Endothelial cell of hepatic sinusoid (primary cell): Measurements from ENCODE around the gene SLC25A41.

Experiments used
- in situ Hi-C: cut with HindIII; loops from 2 replicates; pipeline ENCODE4 v1.10.0; 2017; ENCODE audit warnings: low sequenced_read_pairs

The SLC25A41 gene

GRCh38 chr19:6433663-6434062, at the start of gene SLC25A41:
Gene SLC25A41, minus strand, starts transcription at chr19:6433763. Its CDS starts 70 bp downstream, at chr19:6433693.
- in situ Hi-C loops, result no loop called here

DNA sequence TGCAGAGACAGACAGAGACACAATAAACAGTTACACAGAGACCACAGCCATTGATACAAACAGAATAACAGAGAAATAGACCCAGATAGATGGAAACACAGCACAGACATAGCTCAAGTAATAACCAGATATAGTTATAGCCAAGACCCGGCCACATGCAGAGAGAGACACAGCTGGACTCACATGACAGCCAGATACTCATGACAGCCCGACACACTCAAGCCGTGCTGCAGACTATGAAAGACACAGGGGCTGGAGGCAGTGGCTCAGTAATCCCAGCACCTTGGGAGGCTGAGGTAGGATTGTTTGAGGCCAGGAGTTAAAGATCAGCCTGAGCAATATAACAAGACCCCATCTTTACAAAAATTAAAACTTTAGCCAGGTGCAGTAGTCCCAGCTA, 49.7 kb upstream of the SLC25A41 start:
- in situ Hi-C loops, result no loop called here

DNA sequence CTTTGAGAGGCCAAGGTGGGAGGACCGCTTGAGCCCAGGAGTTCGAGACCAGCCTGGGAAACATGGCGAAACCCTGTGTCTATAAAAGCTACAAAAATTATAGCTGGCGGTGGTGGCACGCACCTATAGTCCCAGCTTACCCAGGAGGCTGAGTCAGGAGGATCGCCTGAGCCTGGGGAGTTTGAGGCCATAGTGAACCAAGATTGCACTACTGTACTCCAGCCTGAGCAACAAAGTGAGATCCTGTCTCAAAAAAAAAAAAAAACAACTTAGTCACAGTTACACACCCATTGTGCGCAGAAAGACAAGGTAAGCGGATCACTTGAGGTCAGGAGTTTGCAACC, 48.8 kb upstream of the SLC25A41 start:
- in situ Hi-C loops, result no loop called here

GRCh38 chr19:6481541-6482342, 48.2 kb upstream of the SLC25A41 start, which contains the start of gene DENND1C:
Gene DENND1C, minus strand, starts transcription at chr19:6481787. Its CDS starts 92 bp downstream, at chr19:6481695.
- in situ Hi-C loops, result no loop called here

- in situ Hi-C loops, result no loop called here
Measured at GRCh38 chr19:6480848-6481415, 47.4 kb upstream of the SLC25A41 start.

DNA sequence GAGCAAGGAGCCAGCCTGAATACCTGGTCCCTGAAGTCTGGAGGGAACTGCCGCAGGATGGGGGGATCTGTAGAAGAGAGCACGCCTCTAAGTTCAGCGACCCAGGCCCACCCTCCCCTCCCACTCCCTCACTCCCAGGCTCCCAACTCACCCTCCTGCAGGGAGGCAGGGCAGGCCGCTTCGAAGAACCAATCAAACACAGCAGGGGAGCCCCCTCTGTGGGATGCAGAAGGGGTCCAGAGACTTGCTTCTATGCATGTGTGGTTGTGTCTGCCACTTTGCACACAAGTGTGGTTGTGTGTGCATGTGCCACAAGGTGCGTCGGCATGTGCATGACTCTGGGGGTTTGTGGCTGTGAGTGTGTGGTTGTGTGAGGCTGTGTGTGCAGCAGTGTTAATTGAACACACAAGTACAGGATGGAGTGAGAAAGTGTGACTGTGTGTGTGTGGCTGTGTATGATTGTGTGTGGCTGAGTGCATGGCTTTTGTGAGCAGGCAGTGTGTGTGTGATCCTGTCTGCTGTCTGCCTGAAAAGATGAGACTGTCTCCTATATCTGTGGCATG, 46.4 kb upstream of the SLC25A41 start:
- in situ Hi-C loops, result no loop called here

- in situ Hi-C loops, result no loop called here
Measured at GRCh38 chr19:6478815-6479214, 45.3 kb upstream of the SLC25A41 start.

DNA sequence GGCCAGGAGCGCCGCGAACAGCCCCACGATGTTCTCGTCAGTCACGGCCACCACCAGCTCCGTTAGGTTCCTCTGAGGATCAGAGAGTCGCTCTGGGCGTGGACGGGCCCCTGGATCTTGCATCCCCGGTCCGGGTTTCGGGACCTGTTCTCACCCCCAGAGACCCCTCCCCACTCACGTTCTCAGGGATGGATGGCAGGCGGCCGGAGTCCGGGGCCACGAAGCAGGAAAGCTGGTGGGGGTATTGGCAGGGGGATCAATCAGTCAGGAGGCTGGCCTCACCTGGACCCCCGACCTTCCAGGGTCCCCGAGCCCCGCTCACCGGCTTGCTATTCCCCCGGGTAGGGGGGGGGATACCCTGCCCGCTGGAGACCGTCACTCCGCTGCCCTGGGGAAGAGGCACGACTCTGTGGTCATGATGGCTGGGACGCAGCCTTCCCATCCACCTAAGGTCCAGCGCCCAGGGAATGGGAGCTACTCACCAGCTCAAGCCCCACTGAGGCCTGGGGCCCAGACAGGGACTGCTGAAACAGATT, 43.4 kb upstream of the SLC25A41 start:
- in situ Hi-C loops, result no loop called here

DNA sequence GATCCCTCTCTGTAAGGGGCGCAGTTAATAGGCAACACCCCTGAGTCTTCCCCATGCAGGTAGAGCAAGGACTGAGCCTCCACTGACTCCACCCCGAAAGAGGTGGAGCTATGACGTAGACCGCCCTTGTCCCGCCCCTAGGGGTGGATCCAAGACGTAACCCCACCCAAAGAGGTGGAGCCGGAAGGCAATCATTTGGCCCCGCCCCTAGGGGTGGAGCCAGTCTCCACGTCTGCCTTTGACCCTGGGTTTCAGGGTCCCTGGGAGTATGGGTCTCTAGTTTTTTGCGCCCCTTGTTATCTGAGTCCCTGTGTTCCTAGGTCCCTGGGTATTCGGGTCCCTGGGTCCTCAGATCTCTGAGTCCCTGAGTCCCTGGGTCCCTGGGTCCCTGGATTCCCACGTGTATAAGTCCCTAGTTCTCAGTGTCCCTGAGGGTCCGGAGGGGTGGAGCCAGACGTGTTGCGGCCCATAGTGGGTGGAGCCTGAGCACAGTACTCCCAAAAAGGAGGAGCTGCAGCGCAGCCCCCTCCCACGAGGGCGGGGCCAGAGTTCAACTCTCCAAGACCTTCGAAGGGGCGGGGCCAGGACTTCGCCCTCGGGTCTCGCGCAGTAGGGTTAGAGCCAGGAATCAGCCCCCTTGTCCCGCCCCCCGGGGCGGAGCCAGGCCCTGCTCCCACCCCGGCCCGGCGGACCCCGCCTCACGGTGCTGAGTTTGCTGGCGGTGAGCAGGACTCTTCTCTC, 42.8 kb upstream of the SLC25A41 start:
- in situ Hi-C loops, result no loop called here

DNA sequence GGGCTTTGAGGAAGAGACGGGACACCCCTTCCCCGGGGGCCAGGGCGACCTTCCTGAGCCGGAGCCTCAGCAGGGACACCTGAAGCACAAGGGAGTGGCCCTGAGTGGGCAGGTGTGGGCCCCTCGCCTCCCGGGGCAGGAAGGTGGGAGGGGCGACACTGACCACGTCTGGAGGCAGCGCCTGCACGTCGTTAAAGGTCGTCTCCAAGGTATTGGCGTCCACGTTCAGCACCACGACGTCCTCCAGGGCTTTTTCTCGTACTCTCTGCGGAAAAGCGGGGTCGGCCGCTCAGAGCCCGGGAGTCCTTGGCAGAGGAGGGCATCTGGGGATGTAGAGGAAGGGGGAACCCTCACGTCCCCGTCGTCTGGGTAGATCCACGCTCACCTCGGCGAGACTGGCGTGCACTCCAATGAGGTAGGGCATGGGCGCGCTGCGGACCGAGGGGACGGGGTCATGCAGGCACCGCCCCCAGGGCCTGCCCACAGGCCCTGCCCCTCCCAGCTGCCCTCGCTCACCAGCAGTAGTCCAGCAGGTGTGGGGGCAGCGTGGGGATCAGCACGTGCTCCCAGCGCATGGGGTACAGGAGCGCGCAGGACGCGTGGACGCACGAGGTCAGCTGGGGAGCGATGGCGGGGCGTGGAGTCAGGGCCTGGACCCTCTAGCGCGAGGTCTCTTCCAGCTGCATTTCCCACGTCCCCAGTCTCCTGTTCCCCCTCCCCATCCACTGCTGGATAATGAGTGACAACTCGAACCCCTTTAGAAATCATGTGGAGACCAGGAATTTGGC, 42.0 kb upstream of the SLC25A41 start:
- in situ Hi-C loops, result no loop called here

DNA sequence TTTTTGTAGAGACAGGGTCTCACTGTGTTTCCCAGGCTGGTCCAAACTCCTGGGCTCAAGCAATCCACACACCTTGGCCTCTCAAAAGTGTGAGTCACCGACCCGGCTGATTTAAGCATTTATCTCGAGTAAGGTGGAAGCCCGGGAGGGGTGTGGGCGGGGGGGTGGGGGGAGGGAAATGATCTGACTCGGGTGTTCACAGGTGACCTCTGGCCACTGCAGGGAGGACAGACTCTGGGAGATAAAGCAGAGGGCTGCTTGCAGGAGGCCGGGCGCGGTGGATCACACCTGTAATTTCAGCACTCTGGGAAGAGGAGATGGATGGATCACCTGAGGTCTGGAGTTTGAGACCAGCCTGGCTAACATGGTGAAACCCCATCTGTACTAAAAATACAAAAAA, 40.1 kb upstream of the SLC25A41 start:
- in situ Hi-C loops, result no loop called here

GRCh38 chr19:6472713-6473112, 39.1 kb upstream of the SLC25A41 start:
- in situ Hi-C loops, result no loop called here

GRCh38 chr19:6471076-6471475, 37.5 kb upstream of the SLC25A41 start:
- in situ Hi-C loops, result no loop called here

- in situ Hi-C loops, result no loop called here
Measured at GRCh38 chr19:6470173-6470572, 36.6 kb upstream of the SLC25A41 start.

GRCh38 chr19:6467384-6467783, 33.8 kb upstream of the SLC25A41 start:
- in situ Hi-C loops, result loop anchor here (10.0 kb wide), 1 partner anchor 367 kb away; no protein-coding TSS in a partner anchor

DNA sequence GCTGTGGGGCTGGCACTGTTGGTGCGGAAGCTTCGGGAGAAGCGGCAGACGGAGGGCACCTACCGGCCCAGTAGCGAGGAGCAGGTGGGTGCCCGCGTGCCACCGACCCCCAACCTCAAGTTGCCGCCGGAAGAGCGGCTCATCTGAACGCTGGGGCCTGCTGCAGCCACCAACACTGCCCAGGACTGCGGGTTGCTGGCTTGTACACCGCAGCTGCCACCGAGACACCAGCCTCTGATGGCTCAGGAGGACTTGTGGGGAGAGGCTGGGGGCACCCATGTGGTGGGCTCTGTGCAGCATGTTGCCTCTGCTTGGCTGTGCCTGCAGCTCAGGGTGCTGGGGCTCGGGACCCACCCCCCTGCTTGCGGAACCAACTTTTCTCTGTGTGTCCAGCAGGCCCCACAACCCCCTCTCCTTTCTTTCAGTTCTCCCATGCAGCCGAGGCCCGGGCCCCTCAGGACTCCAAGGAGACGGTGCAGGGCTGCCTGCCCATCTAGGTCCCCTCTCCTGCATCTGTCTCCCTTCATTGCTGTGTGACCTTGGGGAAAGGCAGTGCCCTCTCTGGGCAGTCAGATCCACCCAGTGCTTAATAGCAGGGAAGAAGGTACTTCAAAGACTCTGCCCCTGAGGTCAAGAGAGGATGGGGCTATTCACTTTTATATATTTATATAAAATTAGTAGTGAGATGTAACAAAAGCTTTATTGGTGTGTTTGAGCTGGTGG, 33.1 kb upstream of the SLC25A41 start:
- in situ Hi-C loops, result loop anchor here (10.0 kb wide), 1 partner anchor 368 kb away; no protein-coding TSS in a partner anchor

DNA sequence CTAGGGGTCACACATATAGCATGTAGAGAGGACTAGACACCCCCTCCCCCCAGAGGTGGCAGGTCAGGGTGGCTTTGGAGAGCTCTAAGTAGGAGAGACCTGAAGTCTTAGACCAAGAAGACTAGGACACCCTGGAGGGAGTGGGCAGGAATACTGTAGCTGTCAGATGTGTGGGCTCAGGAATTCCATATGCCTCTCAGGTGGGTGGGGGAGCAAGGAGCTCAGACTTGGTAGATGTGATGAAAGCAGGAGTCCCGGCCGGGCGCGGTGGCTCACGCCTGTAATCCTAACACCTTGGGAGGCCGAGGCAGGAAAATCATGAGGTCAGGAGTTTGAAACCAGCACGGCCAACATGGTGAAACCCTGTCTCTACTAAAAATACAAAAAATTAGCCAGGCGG, 32.1 kb upstream of the SLC25A41 start:
- in situ Hi-C loops, result loop anchor here (10.0 kb wide), 1 partner anchor 369 kb away; no protein-coding TSS in a partner anchor

- in situ Hi-C loops, result loop anchor here (10.0 kb wide), 1 partner anchor 370 kb away; no protein-coding TSS in a partner anchor
Measured at GRCh38 chr19:6465006-6465405, 31.4 kb upstream of the SLC25A41 start.

DNA sequence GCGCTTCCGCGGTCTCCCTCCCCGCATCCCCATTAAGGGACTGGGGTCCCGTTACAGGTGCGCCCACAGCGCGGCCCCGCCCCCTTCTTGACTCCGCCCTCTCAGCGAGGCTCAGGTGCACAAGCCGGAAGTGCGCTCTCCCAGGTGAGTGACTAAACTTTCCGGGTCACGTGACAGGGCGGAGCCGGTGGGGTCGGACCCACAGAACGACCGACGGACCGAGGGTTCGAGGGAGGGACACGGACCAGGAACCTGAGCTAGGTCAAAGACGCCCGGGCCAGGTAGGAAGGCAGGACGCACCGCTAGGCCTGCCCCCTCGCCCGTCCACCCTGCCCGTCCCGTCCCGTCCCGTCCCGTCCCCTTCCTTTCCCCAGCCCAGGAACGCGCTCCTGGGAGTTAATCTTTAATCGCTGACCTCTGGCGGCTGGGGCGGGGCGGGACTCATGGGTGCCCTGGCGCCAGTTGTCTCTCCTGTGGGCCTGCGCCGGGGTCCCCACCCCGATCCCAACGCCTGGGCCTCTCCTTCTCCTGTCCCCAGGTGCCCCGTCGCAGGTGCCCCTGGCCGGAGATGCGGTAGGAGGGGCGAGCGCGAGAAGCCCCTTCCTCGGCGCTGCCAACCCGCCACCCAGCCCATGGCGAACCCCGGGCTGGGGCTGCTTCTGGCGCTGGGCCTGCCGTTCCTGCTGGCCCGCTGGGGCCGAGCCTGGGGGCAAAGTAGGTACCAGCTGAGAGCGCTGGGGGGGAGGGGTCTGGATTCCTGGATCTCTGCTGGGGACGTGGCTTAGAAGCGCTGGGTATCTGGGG, 30.7 kb upstream of the SLC25A41 start, which contains the start of gene CRB3:
CRB3 (plus strand) TSS at position 202 of the 804 bp plus-strand sequence; CDS start at position 633, 431 bp downstream.
- in situ Hi-C loops, result loop anchor here (10.0 kb wide), 1 partner anchor 371 kb away; no protein-coding TSS in a partner anchor
